COLO668 (cell line): Measurements from ENCODE around the gene KCND2.
"Not testable (repeated sequence)": the region's sequence is repeated elsewhere in the genome, so short reads cannot be mapped to it uniquely, and the experiment has no call there.

Experiments
- DNase-seq: peaks from one replicate; lab custom pipeline; 2025; ENCODE audit not compliant: unreplicated experiment; lab: John Stamatoyannopoulos, UW

KCND2 gene

DNA sequence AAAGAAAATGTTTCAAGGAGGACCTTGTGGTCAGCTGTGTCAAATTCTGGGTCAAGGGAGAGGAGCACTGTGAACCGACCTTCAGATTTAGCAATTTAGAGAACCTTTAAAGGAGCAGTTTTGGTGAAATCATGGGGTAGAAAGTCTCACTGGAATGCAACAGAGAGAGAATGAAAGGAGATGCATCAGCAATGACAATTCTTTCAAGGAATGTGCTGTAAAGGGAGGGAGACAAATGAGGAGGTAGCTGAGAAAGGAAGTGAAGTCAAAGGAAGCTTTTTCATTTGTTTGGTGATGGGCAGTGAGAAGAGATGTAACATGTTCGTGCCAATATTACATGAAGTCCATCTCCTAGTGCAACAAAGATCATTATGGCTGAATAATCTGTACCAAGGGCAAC is 418.9 kb downstream of the KCND2 start:
- DNase-seq, result no peak

DNA sequence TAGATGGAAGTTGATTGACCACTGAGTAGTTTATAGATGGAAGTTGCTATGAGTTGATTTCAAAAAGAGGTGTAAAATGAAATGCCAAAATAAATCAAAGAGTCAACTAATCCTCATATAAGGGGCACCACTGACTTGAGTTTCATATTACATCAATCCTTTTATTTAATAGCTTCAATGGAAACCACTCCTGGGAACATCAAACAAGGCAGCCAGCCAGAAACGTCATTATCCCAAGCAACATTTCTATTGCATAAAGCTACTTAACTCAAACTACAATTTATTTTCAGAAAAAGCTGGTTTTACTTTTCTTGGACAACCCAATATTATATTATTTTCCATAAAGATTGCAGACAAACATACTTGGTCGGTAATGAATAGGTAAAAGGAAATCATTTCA is 422.9 kb downstream of the KCND2 start:
- DNase-seq, result no peak

DNA sequence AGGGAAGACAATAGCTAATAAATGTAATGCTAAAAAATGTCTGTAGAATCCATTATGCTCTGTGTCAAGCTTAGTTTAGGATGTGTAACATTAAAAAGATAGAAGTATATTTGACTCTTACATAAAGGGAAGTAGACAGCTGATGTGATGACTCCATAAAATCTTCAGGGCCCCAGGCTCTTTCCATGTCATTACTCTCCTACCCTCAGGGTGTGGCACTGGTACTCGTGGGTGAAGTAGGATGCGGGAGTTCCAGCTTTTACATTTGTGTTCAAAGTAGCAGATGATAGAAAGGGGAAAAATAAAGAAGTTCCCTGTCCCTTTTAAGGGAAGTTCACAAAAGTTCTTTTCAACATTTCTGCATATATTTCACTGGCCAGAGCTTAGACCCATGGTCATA is 427.8 kb downstream of the KCND2 start:
- no peak for DNase-seq

DNA sequence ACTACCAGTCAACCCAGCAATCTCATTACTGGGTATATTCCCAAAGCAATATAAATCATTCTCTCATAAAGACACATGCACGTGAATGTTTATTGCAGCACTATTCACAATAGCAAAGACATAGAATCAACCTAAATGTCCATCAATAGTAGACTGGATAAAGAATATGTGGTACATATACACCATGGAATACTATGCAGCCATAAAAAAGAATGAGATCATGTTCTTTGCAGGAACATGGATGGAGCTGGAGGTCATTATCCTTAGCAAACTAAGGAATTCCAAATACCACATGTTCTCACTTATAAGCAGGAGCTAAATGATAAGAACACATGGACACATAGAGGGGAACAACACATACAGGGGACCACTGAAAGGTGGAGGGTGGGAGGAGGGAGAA is 429.4 kb downstream of the KCND2 start:
- not testable (repeated sequence) for DNase-seq

DNA sequence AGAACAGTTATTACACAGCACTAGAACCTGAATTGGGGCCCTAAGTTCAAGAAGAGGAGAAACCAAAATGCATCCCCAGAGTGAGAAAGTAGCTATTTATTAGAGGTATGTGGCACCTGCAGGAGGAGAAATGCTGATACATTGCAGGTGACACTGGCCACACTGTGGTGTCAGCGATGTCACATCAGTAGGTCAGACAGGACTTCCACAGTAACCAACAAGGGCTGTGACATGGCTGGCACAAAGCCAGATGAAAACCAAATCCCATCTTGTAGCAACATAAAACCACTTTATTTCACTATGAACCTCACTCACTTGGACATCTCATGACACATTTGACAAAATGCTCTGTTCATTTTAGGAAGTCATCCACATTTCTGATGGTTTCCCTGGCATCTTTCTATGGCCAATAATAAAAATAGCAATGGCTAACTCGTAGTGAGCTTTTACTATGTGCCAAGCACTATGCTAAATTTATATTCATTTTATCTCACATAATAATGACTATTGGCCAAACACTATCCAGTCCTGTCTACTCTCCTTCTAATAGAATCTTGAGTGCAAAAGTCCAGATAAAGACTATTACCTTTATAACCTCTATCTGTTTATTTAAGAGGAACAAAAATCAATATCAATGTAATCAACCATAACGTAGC is 430.7 kb downstream of the KCND2 start:
- no peak for DNase-seq

DNA sequence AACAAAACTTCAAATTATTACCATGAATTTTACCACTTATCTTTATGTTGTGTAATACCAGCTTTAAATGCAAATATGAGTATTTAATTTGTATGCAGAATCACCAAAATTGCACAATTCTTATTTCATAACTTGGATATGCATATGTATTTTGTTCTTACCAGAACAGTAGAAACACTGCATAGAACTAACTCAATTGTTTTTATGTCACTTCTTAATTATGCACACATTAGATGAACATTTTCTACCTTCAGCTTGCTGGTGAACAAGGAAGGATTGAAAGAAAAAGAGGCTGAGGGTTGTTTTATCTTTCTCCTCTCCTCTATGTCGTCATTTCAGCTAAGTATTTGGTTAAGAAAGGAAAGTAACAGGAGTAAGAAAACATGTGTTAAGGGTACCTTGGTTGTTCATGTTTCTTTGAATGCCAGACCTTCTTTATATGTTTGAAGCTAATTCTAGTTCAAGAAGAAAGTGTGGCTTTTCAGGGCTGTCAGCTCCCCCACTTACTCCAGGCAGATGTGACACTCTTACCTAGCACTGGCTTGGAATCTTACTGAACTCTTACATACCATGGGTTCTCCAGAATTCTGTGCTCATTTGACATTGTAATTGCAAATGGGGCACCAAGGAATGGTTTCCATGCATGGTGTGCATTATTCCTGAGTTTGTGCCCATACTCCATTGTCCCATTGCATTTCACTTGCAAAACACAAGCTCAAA is 436.4 kb downstream of the KCND2 start:
- DNase-seq, result no peak

DNA sequence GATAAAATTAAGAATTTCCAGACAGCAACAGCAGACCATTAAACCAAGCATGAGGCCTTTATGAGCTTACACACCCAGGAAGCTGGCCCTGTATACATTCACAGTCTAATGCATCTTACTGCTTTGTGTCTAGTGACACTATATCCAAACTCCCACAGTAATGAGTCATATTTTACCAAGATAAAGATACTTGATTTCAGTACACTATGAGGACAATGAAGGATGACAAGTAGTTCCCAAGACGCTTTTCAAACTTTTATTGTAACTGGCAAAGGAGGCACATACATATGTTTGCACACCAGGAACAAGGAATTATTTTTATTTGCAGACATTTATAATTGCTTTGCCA is 437.0 kb downstream of the KCND2 start:
- DNase-seq, result no peak

DNA sequence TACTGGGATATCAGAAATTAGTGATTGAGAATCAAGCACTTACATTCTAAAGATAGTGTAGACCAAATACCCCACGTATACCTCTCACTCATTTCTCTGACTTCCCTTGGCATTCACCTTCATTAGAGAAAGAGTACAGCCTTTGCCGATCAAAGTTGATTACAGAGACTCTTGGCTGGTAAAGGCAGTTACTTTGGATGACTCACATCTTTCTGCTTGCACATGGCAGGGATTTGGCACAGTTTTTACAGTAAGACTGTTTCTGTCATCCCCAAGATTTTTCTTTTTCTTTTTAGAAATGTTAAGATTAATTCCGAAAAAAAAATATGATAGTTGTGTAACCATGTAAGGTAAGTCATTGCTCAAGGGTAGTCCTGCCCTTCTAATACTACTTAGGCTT is 442.0 kb downstream of the KCND2 start:
- DNase-seq, result no peak

DNA sequence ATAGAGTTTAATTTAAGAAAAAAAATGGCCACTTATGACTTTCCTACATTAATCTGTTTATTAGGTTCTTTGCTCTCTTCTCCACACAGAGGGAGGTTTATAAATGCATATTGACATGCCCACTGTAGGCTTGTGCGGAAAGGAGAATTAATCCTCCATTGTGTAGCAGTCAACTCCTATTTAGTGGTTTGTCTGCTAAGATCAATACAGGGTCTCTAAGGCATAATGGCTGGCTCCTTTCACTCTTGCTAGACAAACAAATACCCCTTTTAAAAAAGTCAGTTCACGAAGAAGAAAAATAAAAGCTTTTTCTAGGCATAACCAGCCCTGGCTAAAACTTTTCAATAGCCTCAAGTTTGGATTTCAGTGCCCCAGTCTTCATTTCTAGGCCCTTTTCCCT is 443.3 kb downstream of the KCND2 start:
- no peak for DNase-seq

DNA sequence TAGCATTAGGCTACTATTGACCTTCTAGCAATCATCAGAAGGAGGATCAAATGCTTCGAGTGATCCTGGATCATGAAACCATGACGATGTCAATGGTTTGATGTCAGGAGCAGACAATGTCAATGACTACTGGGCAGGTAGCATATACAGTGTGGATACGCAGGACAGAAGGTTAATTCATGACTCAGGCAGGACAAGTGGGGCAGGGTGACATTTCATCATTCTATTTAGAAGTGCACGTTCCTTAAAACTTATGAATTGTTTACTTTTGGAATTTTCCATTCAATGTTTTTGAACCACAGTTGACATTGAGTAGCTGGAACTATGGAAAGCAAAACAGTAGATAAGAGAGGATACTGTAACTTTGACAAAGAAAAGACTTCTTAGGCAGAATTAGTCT is 444.2 kb downstream of the KCND2 start:
- DNase-seq, result no peak

DNA sequence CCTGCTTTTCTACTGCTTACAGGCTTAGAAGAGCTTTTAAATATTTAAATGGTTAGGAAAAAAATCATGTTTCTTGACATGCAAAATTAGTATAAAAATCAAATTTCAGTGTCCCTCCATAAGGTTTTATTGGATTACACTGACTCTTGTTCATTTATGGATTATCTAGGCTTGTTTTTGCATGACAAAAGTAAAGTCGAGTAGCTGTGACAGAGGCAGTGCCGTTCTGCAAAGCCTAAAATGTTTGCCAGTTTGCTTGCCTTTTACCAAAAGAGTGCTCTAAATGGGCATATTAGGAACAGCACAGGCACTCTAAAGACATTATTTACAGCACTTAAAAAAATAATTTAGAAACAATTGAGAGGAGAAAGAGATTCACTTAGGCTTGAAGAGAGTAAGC is 445.4 kb downstream of the KCND2 start:
- no peak for DNase-seq

DNA sequence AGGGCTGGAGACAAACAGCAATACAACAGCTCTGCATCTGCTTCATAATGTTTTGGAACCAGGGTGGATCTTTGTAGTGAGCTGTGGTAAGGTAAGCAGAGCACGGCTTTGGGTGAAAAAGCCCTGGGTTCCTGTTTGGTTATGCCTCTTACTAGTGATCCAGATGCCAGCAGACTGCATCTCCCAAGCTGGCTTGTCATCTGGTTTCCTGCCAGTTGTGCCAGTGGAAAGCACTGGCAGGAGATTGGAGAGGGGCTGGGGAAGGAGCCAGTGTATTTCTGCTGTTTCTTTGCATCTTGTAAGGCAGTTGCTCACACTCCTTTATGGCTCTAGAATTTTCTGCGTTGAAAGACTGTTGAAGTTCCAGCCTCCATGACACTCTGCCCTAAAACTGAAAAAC is 447.3 kb downstream of the KCND2 start:
- DNase-seq, result no peak

DNA sequence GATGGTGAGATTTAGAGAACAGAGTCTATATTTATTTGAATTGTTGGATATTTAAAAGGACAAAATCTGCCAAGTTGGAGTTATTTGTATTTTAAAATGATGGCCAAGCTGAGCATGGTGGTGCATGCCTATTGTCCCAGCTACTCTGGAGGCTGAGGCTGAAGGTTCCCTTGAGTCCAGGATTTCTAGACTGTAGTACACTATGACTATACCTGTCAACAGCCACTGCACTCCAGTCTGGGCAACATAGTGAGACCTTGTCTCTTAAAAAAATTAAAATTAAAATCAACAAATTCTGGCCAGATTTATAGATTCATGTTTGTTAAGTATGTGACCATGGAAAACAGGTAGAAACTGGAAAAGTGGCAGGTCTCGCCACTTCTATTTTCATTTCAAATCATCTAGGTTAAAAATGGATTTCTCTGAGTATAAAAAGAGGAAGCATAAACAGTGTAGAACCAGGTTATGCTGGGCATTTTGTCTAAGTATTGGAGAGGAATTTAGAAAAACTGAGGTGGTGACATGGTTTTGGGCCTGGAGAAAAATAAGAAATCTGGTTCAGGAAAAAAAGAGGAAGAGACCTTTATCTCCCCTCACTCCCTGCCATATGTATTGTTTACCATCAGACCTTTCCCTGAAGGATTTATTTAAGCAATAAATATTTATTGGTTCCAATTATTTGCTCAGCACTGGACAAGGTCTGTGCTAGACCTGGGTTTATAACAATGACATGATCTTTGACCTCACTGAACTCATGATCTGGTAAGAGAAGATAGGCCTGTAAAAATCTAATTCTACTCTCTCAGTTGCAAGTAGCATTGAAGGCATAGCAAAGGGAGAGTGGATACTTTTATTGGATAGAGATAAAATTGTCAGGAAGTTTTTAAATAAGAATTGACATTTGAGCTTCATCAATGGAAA is 450.8 kb downstream of the KCND2 start:
- DNase-seq, result no peak

DNA sequence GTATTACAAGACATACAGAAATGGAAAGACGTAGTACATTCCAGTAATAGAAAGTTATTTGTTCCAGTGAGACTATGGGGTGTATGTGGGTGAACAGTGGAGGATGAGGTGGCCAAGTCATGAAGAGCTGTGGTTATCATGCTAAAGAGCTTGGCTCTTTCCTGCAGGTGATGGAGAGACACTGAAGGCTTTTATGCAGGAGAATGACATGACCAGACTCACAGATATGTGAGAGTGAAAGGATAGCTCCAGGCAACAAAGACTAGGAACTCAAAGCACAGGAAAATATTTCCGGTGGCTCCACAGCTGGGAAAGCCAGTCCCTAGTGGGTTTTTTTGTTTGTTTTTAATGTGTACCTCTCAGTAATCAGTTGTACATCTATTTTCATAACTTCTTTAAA is 451.5 kb downstream of the KCND2 start:
- no peak for DNase-seq

DNA sequence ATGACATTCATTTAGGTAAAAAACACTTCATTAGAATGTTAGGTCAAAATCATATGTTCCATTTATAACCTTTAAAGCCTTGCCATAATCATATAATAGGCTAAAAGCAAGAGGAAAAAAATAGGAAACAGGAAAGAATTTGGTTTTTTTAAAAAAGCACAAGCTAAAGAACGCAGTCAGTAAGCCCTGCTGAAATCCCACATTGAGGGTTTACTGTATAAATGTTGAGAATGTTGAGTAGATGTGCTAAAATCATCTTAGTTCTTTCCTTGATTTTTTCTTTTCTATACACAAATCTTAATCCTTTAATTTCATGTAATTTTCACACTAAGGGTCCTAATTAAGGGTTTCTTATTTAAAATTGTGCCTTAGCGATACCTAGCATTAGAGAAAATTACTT is 452.0 kb downstream of the KCND2 start:
- DNase-seq, result no peak

DNA sequence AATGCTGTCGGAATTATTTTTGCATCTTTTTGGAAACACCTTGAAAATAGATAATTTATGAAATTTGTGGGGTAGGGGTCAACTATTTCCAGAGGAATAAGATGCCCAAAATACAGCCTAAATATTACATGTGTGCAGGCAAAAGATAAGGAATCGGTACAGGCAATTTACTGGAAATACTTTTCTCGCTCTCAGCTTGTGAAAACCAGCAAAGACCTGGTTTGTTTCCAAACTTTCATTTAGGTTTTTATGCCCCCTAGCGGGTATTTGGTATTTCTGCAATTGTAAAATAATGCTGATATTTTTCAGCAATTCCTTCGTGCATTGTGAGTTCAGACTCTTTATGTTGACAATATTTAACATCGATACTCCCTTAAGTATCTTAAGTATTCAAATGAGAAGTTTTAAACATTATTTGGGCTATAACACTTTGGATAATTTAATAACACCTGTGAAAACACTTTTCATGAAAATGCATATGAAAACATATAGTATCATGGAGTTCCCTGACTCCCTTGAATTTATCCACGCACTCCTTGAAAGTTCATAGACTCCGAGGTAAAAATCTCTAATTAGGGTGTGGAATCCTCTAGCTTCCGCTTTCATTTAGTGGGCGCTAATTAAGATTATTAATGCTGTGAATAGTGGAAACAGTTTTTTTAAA is 452.5 kb downstream of the KCND2 start:
- no peak for DNase-seq

DNA sequence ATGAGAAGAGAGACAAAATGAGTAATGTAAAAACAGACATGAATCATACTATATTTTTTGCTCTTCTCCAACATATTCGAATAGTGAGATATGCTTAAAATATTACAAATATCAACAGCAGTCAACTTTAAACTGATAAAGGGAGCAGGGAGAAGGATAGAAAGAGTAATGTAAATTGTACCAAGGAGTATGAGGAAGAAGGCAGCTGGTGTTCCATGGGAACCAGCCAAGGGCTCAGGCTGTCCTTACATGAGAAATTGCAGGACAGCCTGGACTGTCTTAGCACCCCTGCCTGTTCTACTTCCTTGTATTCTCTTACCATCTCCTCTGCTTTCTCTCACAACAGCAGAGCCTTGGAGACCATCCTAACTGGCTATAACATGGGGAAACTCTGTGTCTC is 456.3 kb downstream of the KCND2 start:
- DNase-seq, result no peak

DNA sequence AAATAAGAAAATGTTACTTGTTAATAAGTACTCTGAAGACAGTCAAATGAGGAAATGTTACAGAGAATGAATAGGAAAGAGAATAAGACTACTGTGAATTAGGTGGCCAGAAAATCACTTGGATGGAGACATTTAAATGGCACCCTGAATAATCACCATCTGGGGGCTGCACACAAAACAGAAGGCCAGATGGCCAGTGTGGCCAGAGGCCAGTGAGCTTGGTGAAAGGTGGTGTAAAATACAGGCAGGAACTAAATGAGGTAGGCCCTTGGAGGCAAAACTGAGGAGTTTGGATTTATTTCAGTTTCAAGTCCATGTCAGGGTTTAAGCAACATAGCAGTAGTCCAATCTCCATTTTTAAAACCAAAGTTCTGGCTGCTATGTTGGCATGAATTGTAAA is 458.3 kb downstream of the KCND2 start:
- DNase-seq, result no peak

DNA sequence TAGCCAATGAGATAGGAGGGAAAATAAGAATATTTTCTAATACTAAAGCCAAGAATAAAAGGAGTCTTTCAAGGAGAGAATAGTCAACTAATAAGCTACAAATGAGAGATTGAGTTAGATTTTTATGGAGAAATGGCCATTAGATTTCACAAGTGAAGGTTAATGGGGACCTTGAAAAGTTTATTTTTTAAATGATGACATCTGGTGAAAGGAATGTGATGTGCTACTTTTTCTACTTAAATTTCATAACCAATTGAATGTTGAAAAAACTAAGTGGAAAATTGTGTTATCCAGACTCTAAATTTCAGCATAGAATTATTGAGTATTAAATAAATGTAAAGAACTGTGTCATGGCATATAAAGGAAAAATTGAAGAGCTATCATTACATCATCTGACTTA is 459.3 kb downstream of the KCND2 start:
- no peak for DNase-seq

DNA sequence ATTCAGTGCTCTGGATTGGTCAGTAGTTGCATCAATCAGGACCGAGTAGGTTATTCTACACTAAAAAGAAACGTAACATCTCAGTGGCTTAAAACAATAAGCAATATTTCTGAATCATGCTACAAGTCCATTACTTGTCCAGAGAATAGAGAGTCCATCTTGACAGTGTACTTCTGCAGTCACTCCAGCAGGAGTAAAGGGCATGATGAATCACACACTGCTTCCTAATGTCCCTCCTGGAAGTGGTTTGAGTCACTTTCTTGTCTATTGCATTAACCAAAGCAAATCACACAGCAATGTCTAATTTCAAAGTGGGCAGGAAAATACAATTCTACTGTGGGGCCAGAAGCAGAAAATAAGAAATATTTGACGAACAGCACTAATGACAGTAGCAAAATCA is 460.2 kb downstream of the KCND2 start:
- no peak for DNase-seq

DNA sequence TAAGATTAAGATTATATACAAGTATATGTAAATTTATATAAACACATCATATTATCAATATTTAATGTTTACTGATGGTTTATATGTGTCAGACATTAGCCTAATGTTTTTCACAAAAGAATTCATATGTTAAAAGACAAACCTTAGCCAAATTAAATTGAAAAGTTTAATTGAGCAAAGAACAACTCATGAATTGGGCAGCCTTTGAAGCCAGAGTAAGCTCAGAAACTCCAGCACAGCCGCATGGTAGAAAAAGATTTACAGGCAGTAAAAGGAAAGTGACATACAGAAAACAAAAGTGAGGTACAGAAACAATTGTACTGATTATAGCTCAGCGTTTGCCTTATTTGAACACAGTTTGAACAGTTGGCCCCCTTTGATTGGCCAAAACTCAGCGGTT is 460.9 kb downstream of the KCND2 start:
- no peak for DNase-seq

DNA sequence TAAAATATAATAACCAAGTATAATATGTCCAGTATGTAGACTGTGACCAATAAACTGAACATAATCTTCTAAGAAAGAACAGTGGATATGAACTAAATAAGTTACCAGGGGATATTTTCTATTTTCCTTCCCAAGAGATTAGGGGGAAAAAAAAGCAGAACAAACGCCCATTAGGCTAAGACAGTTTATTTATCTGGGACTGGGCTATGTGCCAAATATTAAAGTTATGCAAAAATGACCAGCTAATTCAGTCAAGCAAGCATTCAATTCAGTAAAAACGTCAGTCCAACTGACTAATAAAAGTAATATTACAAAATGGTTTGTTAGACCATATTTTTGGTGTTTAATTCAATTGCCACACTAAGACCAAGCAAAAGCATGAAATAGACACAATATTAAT is 462.8 kb downstream of the KCND2 start:
- no peak for DNase-seq
